Thyroid gland (tissue), 4 donors: ENCODE data around the gene MYO1E. TPM values are rescaled to one million over a fixed set of nuclear protein-coding genes. Genes with fewer than 3 reads are reported as not detected.

Experiments
- DNase-seq, 2 donors: peaks; one replicate each; pipeline ENCODE4 v3.0.0-alpha.2; 2019
- H3K27ac ChIP-seq, 3 donors: fragments of 200-600 bp; sonication (generic); 1 replicate in 2 of 3; 2 replicates in 1 of 3; pipeline ENCODE4 v1.5.1; 2016 to 2019; ENCODE audit warnings: mild to moderate bottlenecking in 1 of 3, moderate library complexity in 1 of 3
- H3K27me3 ChIP-seq: fragments of 200-600 bp; sonication (generic); one replicate; pipeline ENCODE4 v1.5.1; 2019
- H3K36me3 ChIP-seq, 2 donors: fragments of 200-600 bp; sonication (generic); one replicate each; pipeline ENCODE4 v1.5.1; 2016 to 2019
- H3K4me1 ChIP-seq, 2 donors: fragments of 200-600 bp; sonication (generic); one replicate each; pipeline ENCODE4 v1.5.1; 2017 to 2019
- H3K4me3 ChIP-seq, 3 donors: fragments of 200-600 bp; sonication (generic); replicated peaks in 1 of 3; 1 replicate in 2 of 3; 2 replicates in 1 of 3; pipeline ENCODE4 v1.5.1; 2016; ENCODE audit warnings: mild to moderate bottlenecking in 1 of 3
- H3K9me3 ChIP-seq: fragments of 200-600 bp; sonication (generic); one replicate; pipeline ENCODE4 v1.5.1; 2017
- CTCF ChIP-seq, 6 experiments: fragments of 200-600 bp in 3 of 6; fragments of 450-650 bp in 3 of 6; sonication (generic) in 3 of 6; IDR thresholded peaks; one replicate each; pipeline ENCODE4 v1.5.1; 2016 to 2019; ENCODE audit warnings: antibody characterized with exemption in 6 of 6, mild to moderate bottlenecking in 2 of 6, inconsistent platforms in 1 of 6, moderate library complexity in 1 of 6
- POLR2A ChIP-seq, 2 donors: fragments of 450-650 bp; IDR thresholded peaks; one replicate each; pipeline ENCODE4 v1.6.1; 2017; ENCODE audit warnings: antibody characterized with exemption in 2 of 2, mild to moderate bottlenecking in 2 of 2, moderate library complexity in 1 of 2
- WGBS, 2 donors: methylation state at CpG; one replicate each; pipeline ENCODE4 v1.1.5; 2017; 5-methylcytosine and 5-hydroxymethylcytosine counted together
- intact Hi-C: fragments of 100-400 bp; cut with DNase I; formaldehyde crosslinking; loops from one replicate; pipeline ENCODE4 v1.15.1; 2023
- total RNA-seq, 4 donors: library from RNA; depleted of rRNA; stranded (reverse); fragments of >200 nt; gene quantifications; one replicate each; pipeline ENCODE4 v1.2.3, GENCODE V29; 2016

The MYO1E gene
- total RNA-seq, 4 donors from 2014 or later: 19.5 to 56.6 (median 34.6) TPM

GRCh38 chr15:59271595-59272201 lies 101.0 kb downstream of the MYO1E start:
- TF ChIP-seq CTCF (IDR thresholded peaks at IDR 0.05) (no peak), POLR2A (IDR thresholded peaks at IDR 0.05) (no peak)
- Histone ChIP-seq H3K27ac (no peak overlapping the region), H3K9me3 (no peaks in the 10 kb centered on the region), H3K4me3 (no peak overlapping the region), H3K27me3 (no peaks in the 10 kb centered on the region), H3K36me3 (no peaks in the 10 kb centered on the region), H3K4me1 (no peaks in the 10 kb centered on the region)
- no peak for DNase-seq
- 70 to 82% methylated on average over 7 of the region's 7 CpGs for WGBS, 2 donors
- intact Hi-C loops: no loop called here

DNA sequence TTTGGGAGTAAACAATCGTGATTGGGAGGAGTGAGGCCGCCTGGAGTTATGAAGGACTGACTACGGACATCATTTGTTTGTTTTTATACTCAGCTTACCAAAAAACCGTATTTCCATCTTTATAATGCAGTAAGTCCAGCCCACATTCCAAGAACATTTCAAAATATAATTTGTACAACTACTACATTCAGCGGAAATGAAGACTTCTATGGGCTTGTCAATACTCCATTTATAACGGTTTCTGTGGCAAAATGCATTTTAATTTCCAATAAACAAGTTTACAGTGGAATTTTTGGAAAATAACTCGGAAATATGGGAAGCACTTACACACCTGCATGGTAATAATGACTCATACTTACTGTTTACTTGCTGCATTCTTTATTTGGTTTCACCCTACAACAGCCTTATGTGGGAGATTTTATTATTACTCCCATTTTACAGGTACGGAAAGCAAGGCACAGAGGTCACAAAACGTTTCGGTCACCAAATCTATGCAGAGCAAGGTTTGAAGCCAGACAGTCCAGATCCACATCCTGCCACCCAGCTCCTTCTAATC lies 103.7 kb downstream of the MYO1E start:
- Histone ChIP-seq H3K9me3 (no peaks in the 10 kb centered on the region), H3K27me3 (no peaks in the 10 kb centered on the region), H3K36me3 (no peaks in the 10 kb centered on the region), H3K27ac (no peak overlapping the region), H3K4me3 (no peak overlapping the region), H3K4me1 (no peaks in the 10 kb centered on the region)
- intact Hi-C loops: no loop called here
- no peak for DNase-seq
- TF ChIP-seq CTCF (IDR thresholded peaks at IDR 0.05) (no peak), POLR2A (IDR thresholded peaks at IDR 0.05) (no peak)
- WGBS, 2 donors: 92 to 93% methylated on average over 10 of the region's 10 CpGs

GRCh38 chr15:59268168-59268851 lies 104.4 kb downstream of the MYO1E start:
- WGBS, 2 donors: 82 to 95% methylated on average over 3 of the region's 3 CpGs
- intact Hi-C loops: no loop called here
- Histone ChIP-seq H3K4me3 (no peak overlapping the region), H3K4me1 (no peaks in the 10 kb centered on the region), H3K36me3 (no peaks in the 10 kb centered on the region), H3K9me3 (no peaks in the 10 kb centered on the region), H3K27me3 (no peaks in the 10 kb centered on the region), H3K27ac (no peak overlapping the region)
- TF ChIP-seq POLR2A (IDR thresholded peaks at IDR 0.05) (no peak), CTCF (IDR thresholded peaks at IDR 0.05) (no peak)
- DNase-seq: no peak

DNA sequence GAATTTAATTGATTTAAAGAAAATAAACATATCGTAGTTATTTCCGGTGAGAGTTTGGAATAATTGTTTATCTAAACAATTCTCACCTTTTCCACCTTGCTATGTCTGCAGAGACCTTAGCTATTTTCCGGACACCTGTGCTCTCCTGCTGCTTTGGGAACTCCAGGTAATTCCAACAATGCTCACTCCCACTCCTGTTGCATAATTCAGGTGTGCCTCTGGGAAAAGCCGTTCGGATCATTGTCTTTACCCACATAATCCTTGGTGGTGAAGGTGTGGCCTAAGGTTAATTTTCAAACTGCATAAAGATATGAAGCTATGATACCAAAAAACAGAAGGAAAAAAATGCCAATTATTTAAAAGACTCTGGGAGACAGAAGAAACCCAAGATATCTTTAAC lies 106.6 kb downstream of the MYO1E start:
- intact Hi-C loops: no loop called here
- 93 to 94% methylated on average over 5 of the region's 5 CpGs for WGBS, 2 donors

More for the DNA sequence above, 106.6 kb downstream of the MYO1E start:
- DNase-seq: no peak
- TF ChIP-seq POLR2A (IDR thresholded peaks at IDR 0.05) (no peak), CTCF (IDR thresholded peaks at IDR 0.05) (no peak)
- Histone ChIP-seq H3K36me3 (no peaks in the 10 kb centered on the region), H3K4me3 (no peak overlapping the region), H3K9me3 (no peaks in the 10 kb centered on the region), H3K27ac (no peak overlapping the region), H3K27me3 (no peaks in the 10 kb centered on the region), H3K4me1 (no peaks in the 10 kb centered on the region)
